BLaER1 treated with 17β-estradiol and CSF1 and Interleukin-3, amounts not matched to agents 10 nM and 100 nM (cell line): ENCODE results near the gene CKAP4.
A peak's percentile ranks its signal among the peaks of the same experiment; 100 is the strongest.

Source experiments
- H3K27ac ChIP-seq, 11 experiments: shearing (Covaris generic); formaldehyde crosslinking; 2 replicates each; pipeline ENCODE4 v1.8.1; 2022
- H3K27me3 ChIP-seq, 11 experiments: shearing (Covaris generic); formaldehyde crosslinking; 2 replicates each; pipeline ENCODE4 v1.8.1; 2022
- H3K36me3 ChIP-seq, 11 experiments: shearing (Covaris generic); formaldehyde crosslinking; 2 replicates each; pipeline ENCODE4 v1.8.1; 2022
- H3K4me1 ChIP-seq, 10 experiments: shearing (Covaris generic); formaldehyde crosslinking; 2 replicates each; pipeline ENCODE4 v1.8.1; 2022
- H3K4me2 ChIP-seq, 11 experiments: shearing (Covaris generic); formaldehyde crosslinking; 2 replicates each; pipeline ENCODE4 v1.8.1; 2022
- H3K4me3 ChIP-seq, 10 experiments: shearing (Covaris generic); formaldehyde crosslinking; 2 replicates each; pipeline ENCODE4 v1.8.1; 2022
- H3K9ac ChIP-seq, 11 experiments: shearing (Covaris generic); formaldehyde crosslinking; 2 replicates each; pipeline ENCODE4 v1.8.1; 2022
- H3K9me3 ChIP-seq, 11 experiments: shearing (Covaris generic); formaldehyde crosslinking; replicated peaks in 1 of 11; 2 replicates each; pipeline ENCODE4 v1.8.1; 2022
- H4K20me1 ChIP-seq, 11 experiments: shearing (Covaris generic); formaldehyde crosslinking; 2 replicates each; pipeline ENCODE4 v1.8.1; 2022
- Cebpa-rat ChIP-seq, 11 experiments: shearing (Covaris generic); IDR thresholded peaks; 2 replicates each; pipeline ENCODE4 v1.8.1; 2022

CKAP4 gene

DNA sequence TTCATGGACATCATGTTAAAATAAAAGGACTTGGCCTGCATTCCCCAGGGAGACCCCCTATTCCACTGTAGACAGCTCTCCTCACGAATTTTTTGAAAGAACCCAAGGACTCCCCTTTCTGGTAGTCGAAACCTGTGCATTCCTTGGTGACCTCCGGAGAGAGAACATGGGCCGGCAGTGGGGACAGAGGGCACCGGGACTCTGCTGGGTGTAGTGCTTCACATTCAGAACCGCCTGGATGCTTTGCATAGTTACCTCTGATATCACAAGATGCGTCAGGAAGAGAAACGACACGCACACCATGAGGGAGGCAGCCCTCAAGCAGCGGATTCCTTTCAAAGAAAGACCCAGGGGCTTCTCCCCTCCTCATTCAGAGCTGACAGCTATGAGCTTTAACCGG is 9.7 kb downstream of the CKAP4 start:
- TF ChIP-seq Cebpa-rat (IDR thresholded peaks at IDR 0.05): no peak
- no peak overlapping the region for H3K4me2 ChIP-seq
- peaks cover 0 to 18% (median 3%) of the 10 kb centered on the region in 10 experiments; a peak in 9 of 20 replicates for H3K4me1 ChIP-seq

DNA sequence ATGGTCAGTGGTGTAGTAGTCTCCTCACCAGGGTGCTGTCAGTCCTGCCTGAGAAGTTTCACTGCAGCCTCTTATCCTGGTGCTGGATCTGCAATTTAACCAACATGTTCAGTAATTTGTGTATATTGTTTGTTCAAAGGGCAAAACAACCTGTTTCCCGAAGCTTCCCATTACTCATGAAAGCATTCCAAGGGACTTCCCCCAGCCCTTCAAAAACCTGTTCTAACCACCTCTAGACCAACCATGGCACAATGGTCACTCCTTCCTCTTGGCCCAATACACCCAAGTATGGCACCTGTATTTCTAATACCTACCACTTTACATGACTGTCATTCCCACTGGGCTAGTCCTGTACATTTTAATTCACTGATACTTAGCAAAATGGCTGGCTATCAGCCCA is 12.1 kb downstream of the CKAP4 start:
- H3K4me1 ChIP-seq: peaks cover 0 to 28% (median 5%) of the 10 kb centered on the region in 10 experiments; a peak in 9 of 20 replicates
- no peak overlapping the region for H3K4me3 ChIP-seq
- TF ChIP-seq Cebpa-rat (IDR thresholded peaks at IDR 0.05): no peak
- peaks cover 0 to 9% (median 6%) of the 10 kb centered on the region in 11 experiments; a peak in 8 of 22 replicates for H3K9me3 ChIP-seq
- 0 out of 22 replicates have a peak overlapping the region, but pooled peaks of 1 of the 11 experiments have one; percentile 26 for H3K4me2 ChIP-seq
- H3K27ac ChIP-seq: no peak overlapping the region
- H3K27me3 ChIP-seq: no peaks in the 10 kb centered on the region
- peaks cover 33 to 58% (median 43%) of the 10 kb centered on the region in 11 experiments for H3K36me3 ChIP-seq
- peaks cover 0 to 49% (median 23%) of the 10 kb centered on the region in 11 experiments; a peak in 14 of 22 replicates for H4K20me1 ChIP-seq
- no peak overlapping the region for H3K9ac ChIP-seq

More for the DNA sequence above, 9.7 kb downstream of the CKAP4 start:
- Histone ChIP-seq H3K9me3 (peaks cover 0 to 9% (median 6%) of the 10 kb centered on the region in 11 experiments; a peak in 8 of 22 replicates), H4K20me1 (peaks cover 0 to 70% (median 38%) of the 10 kb centered on the region in 11 experiments; a peak in 15 of 22 replicates), H3K27me3 (no peaks in the 10 kb centered on the region), H3K36me3 (peaks cover 48 to 77% (median 65%) of the 10 kb centered on the region in 11 experiments), H3K9ac (no peak overlapping the region; a peak in 1 of 22 replicates), H3K27ac (no peak overlapping the region), H3K4me3 (no peak overlapping the region)

DNA sequence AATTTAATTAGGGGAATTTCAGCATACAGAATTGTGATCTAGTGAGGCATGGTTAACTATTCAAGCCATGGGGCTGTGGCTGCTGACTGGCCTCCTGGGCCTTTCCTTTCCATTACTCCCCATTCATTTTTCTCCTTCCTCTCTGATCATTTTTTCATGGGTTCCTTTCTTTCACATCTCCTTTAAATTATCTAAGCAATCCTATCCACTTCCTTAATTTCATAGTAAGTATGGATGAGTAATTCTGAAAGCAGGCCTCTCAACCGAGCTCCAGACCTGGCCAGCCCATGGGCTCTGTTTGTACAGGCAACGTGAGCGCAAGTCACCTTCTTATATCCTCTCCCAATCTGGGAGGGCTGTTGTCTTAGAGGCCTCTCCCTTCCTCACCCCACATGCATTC is 13.4 kb downstream of the CKAP4 start:
- Histone ChIP-seq H4K20me1 (peaks cover 0 to 36% (median 16%) of the 10 kb centered on the region in 11 experiments; a peak in 14 of 22 replicates), H3K4me1 (peaks cover 0 to 40% (median 5%) of the 10 kb centered on the region in 10 experiments; a peak in 9 of 20 replicates), H3K27me3 (no peaks in the 10 kb centered on the region), H3K4me3 (no peak overlapping the region), H3K27ac (no peak overlapping the region), H3K9me3 (peaks cover 0 to 9% (median 6%) of the 10 kb centered on the region in 11 experiments; a peak in 10 of 22 replicates), H3K9ac (no peak overlapping the region), H3K4me2 (peak overlapping the region in 4 of 11 experiments; percentile 8 to 54 (median 36); a peak in 7 of 22 replicates), H3K36me3 (peaks cover 20 to 44% (median 30%) of the 10 kb centered on the region in 11 experiments)
- TF ChIP-seq Cebpa-rat (IDR thresholded peaks at IDR 0.05): no peak

DNA sequence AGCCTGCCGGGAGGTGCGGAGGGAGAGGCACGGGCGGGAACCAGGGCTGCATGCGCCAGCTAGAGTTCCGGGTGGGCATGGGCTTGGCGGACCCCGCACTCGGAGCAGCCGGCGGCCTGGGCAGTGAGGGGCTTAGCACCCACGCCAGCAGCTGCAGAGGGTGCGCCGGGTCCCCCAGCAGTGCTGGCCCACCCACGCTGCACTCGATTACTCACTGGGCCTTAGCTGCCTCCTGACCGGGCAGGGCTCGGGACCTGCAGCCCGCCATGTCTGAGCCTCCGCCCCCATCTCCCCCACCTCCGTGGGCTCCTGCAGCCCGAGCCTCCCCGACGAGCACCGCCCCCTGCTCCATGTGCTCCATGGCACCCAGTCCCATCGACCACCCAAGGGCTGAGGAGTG is 14.8 kb downstream of the CKAP4 start:
- no peak overlapping the region for H3K4me3 ChIP-seq
- H3K27me3 ChIP-seq: no peaks in the 10 kb centered on the region
- H4K20me1 ChIP-seq: peaks cover 0 to 22% (median 2%) of the 10 kb centered on the region in 11 experiments; a peak in 8 of 22 replicates
- peaks cover 5 to 30% (median 16%) of the 10 kb centered on the region in 11 experiments; a peak in 21 of 22 replicates for H3K36me3 ChIP-seq
- H3K27ac ChIP-seq: no peak overlapping the region
- H3K9ac ChIP-seq: no peak overlapping the region
- H3K4me1 ChIP-seq: peaks cover 0 to 54% (median 7%) of the 10 kb centered on the region in 10 experiments; a peak in 10 of 20 replicates
- TF ChIP-seq Cebpa-rat (IDR thresholded peaks at IDR 0.05): no peak
- H3K9me3 ChIP-seq: peaks cover 0 to 9% (median 8%) of the 10 kb centered on the region in 11 experiments; a peak in 10 of 22 replicates
- no peak overlapping the region for H3K4me2 ChIP-seq

DNA sequence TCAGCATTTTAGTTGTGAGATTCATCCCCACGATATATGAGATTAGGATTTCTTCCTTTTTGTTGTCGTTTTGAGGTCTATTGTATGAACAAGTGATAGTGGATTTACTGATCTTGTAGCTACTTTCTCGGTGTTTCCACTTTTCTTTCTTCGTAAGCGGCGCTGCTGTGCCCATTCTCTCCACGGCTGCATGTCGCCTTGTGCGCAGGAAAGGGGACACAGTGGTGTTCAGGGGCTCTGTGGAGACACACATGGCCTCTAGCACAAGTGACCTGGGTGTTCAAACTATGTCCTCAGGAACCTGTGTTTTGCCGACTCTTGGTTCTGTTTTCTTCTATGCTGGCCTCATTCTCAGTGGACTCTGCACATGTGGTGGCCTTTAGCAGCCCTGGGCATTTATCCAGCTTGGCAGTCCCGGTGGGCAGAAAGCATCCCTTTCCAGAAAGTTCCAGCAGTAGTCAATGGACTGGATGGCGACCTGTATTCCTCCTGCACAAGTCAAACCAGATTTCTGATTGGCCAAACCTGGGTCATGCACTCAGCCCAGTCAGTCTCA is 18.7 kb downstream of the CKAP4 start:
- H4K20me1 ChIP-seq: no peaks in the 10 kb centered on the region
- H3K9ac ChIP-seq: no peak overlapping the region
- TF ChIP-seq Cebpa-rat (IDR thresholded peaks at IDR 0.05): no peak

DNA sequence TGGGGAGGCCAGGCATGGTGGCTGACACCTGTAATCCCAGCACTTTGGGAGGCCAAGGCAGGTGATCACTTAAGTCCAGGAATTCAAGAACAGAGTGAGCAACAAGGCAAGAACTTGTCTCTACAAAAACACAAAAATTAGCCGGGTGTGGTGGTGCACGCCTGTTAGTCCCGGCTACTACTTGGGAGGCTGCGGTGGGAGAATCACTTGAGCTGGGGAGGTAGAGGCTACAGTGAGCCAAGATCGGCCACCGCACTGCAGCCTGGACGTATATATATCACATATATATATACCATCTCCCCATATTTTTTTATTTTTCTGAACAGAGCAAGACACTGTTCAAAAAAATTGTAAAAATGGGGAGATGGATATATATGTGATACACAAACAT is 19.5 kb downstream of the CKAP4 start:
- Histone ChIP-seq H3K9ac (peak overlapping the region in 4 of 11 experiments; percentile 53 to 75 (median 68); a peak in 6 of 22 replicates), H3K4me2 (peak overlapping the region in 3 of 11 experiments; percentile 69 to 82 (median 79); a peak in 6 of 22 replicates), H4K20me1 (no peaks in the 10 kb centered on the region), H3K27ac (peak overlapping the region in 5 of 11 experiments; percentile 2 to 86 (median 75); a peak in 11 of 22 replicates), H3K4me3 (no peak overlapping the region), H3K4me1 (peaks cover 0 to 48% (median 13%) of the 10 kb centered on the region in 10 experiments; a peak in 17 of 20 replicates), H3K9me3 (peaks cover 0 to 9% (median 0%) of the 10 kb centered on the region in 11 experiments; a peak in 3 of 22 replicates), H3K27me3 (no peaks in the 10 kb centered on the region), H3K36me3 (no peaks in the 10 kb centered on the region)
- no peak for TF ChIP-seq Cebpa-rat (IDR thresholded peaks at IDR 0.05)

More for the DNA sequence above, 18.7 kb downstream of the CKAP4 start:
- Histone ChIP-seq H3K27ac (peak overlapping the region in 2 of 11 experiments; percentile 86; a peak in 3 of 22 replicates), H3K4me2 (peak overlapping the region in 2 of 11 experiments; percentile 10 to 79; a peak in 1 of 22 replicates), H3K27me3 (no peaks in the 10 kb centered on the region), H3K4me1 (peaks cover 0 to 51% (median 13%) of the 10 kb centered on the region in 10 experiments; a peak in 17 of 20 replicates), H3K36me3 (peaks cover 0 to 4% (median 0%) of the 10 kb centered on the region in 11 experiments; a peak in 2 of 22 replicates), H3K4me3 (no peak overlapping the region), H3K9me3 (peaks cover 0 to 9% (median 6%) of the 10 kb centered on the region in 11 experiments; a peak in 10 of 22 replicates)

DNA sequence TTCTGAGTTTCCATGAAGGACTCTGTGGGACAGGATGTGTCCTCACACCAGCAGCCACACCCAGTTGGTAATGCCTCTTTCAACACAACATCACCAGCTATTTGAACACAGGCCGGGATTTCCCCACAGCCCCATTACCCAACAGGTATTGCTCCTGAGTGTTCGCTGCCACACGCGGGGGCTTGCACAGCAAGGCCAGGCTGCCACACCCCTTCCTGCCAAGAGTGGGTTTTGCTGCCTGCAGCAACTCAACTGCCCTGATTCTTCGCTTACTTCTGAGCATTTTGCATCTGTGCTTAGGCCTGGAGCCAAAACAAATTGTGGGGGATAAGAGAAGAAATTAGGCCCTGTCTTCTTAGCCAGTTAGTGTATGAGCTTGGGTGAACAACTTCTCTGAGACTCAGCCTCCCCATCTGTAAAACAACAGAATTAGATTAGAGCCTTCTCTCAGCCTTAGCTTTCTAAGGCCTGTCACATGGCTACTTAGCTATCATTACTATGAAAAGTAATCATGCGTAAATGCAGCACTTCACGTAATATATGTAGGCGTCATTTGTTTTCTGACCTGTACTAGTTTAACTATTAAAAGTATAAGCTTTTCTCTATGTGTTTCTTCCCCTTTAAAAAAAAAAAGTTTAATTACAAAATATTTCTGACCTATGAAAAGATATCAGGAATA is 20.0 kb downstream of the CKAP4 start:
- H3K9me3 ChIP-seq: peaks cover 0 to 9% (median 0%) of the 10 kb centered on the region in 11 experiments; a peak in 2 of 22 replicates
- H3K4me2 ChIP-seq: peak overlapping the region in 9 of 11 experiments; percentile 11 to 82 (median 58); a peak in 14 of 22 replicates
- H3K9ac ChIP-seq: peak overlapping the region; percentile 11 to 75 (median 42); a peak in 16 of 22 replicates
- peaks cover 0 to 48% (median 13%) of the 10 kb centered on the region in 10 experiments; a peak in 17 of 20 replicates for H3K4me1 ChIP-seq
- H3K4me3 ChIP-seq: no peak overlapping the region
- peak overlapping the region in 9 of 11 experiments; percentile 32 to 86 (median 56); a peak in 14 of 22 replicates for H3K27ac ChIP-seq
- H3K27me3 ChIP-seq: no peaks in the 10 kb centered on the region
- peak in 5 of 11 experiments; percentile 39 to 94 (median 64); a peak in 8 of 22 replicates for TF ChIP-seq Cebpa-rat (IDR thresholded peaks at IDR 0.05)
- H4K20me1 ChIP-seq: no peaks in the 10 kb centered on the region
- H3K36me3 ChIP-seq: no peaks in the 10 kb centered on the region

DNA sequence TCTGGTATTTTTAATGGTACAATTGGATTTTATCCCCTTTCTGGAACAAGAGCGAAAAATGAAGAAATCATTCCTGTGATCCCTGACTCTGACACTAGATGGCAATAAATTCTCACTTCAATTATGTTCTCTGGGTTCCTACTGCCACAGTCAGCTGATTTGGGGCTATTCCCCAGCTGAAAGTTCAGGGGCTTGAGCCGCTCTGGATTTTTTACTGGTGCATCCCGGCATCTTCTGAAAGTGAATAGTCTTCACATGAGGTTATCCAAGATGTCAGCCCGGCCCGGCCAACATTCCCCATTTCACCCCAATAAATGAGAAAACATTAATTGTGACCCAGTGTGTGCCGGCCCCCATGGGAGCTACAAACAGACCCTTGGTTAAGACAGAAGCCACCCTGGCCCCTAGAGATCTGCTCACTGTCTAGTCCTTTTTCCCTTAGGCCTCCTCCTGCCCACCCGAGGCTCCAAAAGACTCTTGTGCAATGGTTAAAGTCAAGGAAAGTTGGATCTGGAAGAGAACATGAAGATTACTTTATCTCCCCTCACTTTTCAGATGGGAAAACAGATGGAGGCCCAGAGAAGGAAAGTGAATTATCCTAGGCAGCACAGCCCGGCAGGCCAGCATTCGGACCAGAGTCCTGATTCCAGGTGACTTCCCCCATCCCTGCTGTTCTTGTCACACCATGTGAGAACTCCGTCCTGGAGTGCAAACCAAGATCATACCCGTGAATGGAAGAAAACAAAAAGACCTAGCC is 20.8 kb downstream of the CKAP4 start:
- Histone ChIP-seq H3K9ac (peak overlapping the region in 10 of 11 experiments; percentile 11 to 75 (median 42); a peak in 16 of 22 replicates), H4K20me1 (no peaks in the 10 kb centered on the region), H3K27me3 (no peaks in the 10 kb centered on the region), H3K4me2 (peak overlapping the region in 9 of 11 experiments; percentile 11 to 82 (median 58); a peak in 14 of 22 replicates), H3K4me3 (no peak overlapping the region), H3K9me3 (peaks cover 0 to 9% (median 0%) of the 10 kb centered on the region in 11 experiments; a peak in 2 of 22 replicates), H3K4me1 (peaks cover 0 to 49% (median 15%) of the 10 kb centered on the region in 10 experiments; a peak in 17 of 20 replicates), H3K36me3 (no peaks in the 10 kb centered on the region), H3K27ac (peak overlapping the region in 10 of 11 experiments; percentile 32 to 86 (median 56); a peak in 15 of 22 replicates)
- no peak for TF ChIP-seq Cebpa-rat (IDR thresholded peaks at IDR 0.05)
